ENCODE measurements around the gene DDR2. TPM values are rescaled to one million over a fixed set of nuclear protein-coding genes. Genes with fewer than 3 reads are reported as not detected.

Gene DDR2
- total RNA-seq, 1 experiment from 2014 or later, result 0.52 TPM

GRCh38 chr1:162753001-162753658 lies 120.9 kb downstream of the DDR2 start:
- no peaks in the 10 kb centered on the region for H3K36me3 Mint-ChIP-seq (ENCODE audit: insufficient read depth in 1 of 3, low read depth in 3 of 3)
- Histone ChIP-seq H3K9me3 (ENCODE audit: control insufficient read depth, low read depth, low read length) (no peaks in the 10 kb centered on the region), H2AK5ac (ENCODE audit: insufficient read length, low read length) (no peak overlapping the region), H3K27me3 (ENCODE audit: insufficient read depth, low read length) (no peaks in the 10 kb centered on the region), H3K9ac (ENCODE audit: extremely low read depth, insufficient read length, low read length) (no peak overlapping the region), H3K56ac (ENCODE audit: insufficient read length, low read depth, low read length) (no peak overlapping the region), H3K27ac (ENCODE audit: insufficient read length, low read depth, low read length) (no peak overlapping the region), H3K4ac (ENCODE audit: low read depth, low read length) (no peak overlapping the region), H2AFZ (ENCODE audit: low read length) (no peak overlapping the region), H3K4me1 (ENCODE audit: insufficient read depth, low read length) (no peaks in the 10 kb centered on the region), H2BK20ac (ENCODE audit: low read depth, low read length, poor library complexity, severe bottlenecking) (no peak overlapping the region), H3K14ac (ENCODE audit: insufficient read depth, low read length) (no peak overlapping the region), H4K5ac (ENCODE audit: insufficient read length, low read depth, low read length) (no peak overlapping the region), H3K4me2 (ENCODE audit: insufficient read depth, insufficient read length, low read length) (no peak overlapping the region), H4K91ac (ENCODE audit: insufficient read length, low read depth, low read length) (no peak overlapping the region), H3K23ac (ENCODE audit: insufficient read length, low read depth, low read length) (no peak overlapping the region), H3K79me1 (ENCODE audit: insufficient read depth, low read depth, low read length, poor library complexity, severe bottlenecking) (no peaks in the 10 kb centered on the region), H4K20me1 (ENCODE audit: control insufficient read depth, insufficient read depth, insufficient read length) (no peaks in the 10 kb centered on the region), H3T11ph (ENCODE audit: low read length) (no peak overlapping the region), H3K18ac (ENCODE audit: insufficient read length, low read depth, low read length) (no peak overlapping the region), H2BK12ac (ENCODE audit: insufficient read length, low read depth, low read length) (no peak overlapping the region), H2BK5ac (ENCODE audit: insufficient read length, low read length) (no peak overlapping the region), H2BK120ac (ENCODE audit: low read depth, low read length, poor library complexity, severe bottlenecking) (no peak overlapping the region), H2BK15ac (ENCODE audit: low read depth, low read length) (no peak overlapping the region), H3K79me2 (ENCODE audit: insufficient read depth, low read length) (no peaks in the 10 kb centered on the region), H4K8ac (replicated peaks; ENCODE audit: insufficient read length, low read depth, low read length) (no peak overlapping the region), H3K23me2 (ENCODE audit: insufficient read length, low read depth, low read length, poor library complexity, severe bottlenecking) (no peaks in the 10 kb centered on the region)
- DNase-seq, result no peak
- 0 out of 4 replicates have a peak, but pooled peaks cover 0 to 4% of the 10 kb centered on the region in 2 experiments for H3K4me1 Mint-ChIP-seq
- no peak overlapping the region for H3K4me3 Mint-ChIP-seq
- H3K27me3 Mint-ChIP-seq (ENCODE audit: low read depth), result no peaks in the 10 kb centered on the region
- TF ChIP-seq, protein P1, sequence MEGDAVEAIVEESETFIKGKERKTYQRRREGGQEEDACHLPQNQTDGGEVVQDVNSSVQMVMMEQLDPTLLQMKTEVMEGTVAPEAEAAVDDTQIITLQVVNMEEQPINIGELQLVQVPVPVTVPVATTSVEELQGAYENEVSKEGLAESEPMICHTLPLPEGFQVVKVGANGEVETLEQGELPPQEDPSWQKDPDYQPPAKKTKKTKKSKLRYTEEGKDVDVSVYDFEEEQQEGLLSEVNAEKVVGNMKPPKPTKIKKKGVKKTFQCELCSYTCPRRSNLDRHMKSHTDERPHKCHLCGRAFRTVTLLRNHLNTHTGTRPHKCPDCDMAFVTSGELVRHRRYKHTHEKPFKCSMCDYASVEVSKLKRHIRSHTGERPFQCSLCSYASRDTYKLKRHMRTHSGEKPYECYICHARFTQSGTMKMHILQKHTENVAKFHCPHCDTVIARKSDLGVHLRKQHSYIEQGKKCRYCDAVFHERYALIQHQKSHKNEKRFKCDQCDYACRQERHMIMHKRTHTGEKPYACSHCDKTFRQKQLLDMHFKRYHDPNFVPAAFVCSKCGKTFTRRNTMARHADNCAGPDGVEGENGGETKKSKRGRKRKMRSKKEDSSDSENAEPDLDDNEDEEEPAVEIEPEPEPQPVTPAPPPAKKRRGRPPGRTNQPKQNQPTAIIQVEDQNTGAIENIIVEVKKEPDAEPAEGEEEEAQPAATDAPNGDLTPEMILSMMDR (conservative IDR thresholded peaks at IDR 0.05), result no peak; the same call in 2 of the 3 replicates
- peaks cover 2 to 7% of the 10 kb centered on the region in 2 experiments; a peak in 3 of 5 replicates for H3K9me3 Mint-ChIP-seq
- no CpG with 5 or more reads among the region's 1 CpG for WGBS (ENCODE audit: extremely low coverage, insufficient read length, low lambda C conversion rate)
- no peak overlapping the region for H3K27ac Mint-ChIP-seq
